SU-DHL-6 (cell line): ENCODE data around the gene ATIC.

ENCODE experiments used
- CTCF ChIP-seq: fragments of 200-600 bp; sonication (generic); IDR thresholded peaks from one replicate; pipeline ENCODE4 v1.5.1; 2017; ENCODE audit warnings: antibody characterized with exemption, mild to moderate bottlenecking, low read length, moderate library complexity; ENCODE audit not compliant: insufficient read depth, poor library complexity, severe bottlenecking
- EZH2phosphoT487 ChIP-seq: fragments of 200-600 bp; sonication (generic), shearing (Covaris generic); conservative IDR thresholded peaks from 2 replicates; pipeline ENCODE4 v1.6.1; 2018; ENCODE audit warnings: mild to moderate bottlenecking, antibody characterized with exemption, low read length, moderate library complexity, mixed read lengths

- no peak for TF ChIP-seq CTCF
- no peak for TF ChIP-seq EZH2phosphoT487
Observed at GRCh38 chr2:215392687-215393270, 80.9 kb downstream of the ATIC start.
